ENCODE measurements around the gene PTPRD. TPM values are rescaled to one million over a fixed set of nuclear protein-coding genes. Genes with fewer than 3 reads are reported as not detected.

PTPRD gene
- total RNA-seq, 1 experiment from 2014 or later, result 70.1 TPM

DNA sequence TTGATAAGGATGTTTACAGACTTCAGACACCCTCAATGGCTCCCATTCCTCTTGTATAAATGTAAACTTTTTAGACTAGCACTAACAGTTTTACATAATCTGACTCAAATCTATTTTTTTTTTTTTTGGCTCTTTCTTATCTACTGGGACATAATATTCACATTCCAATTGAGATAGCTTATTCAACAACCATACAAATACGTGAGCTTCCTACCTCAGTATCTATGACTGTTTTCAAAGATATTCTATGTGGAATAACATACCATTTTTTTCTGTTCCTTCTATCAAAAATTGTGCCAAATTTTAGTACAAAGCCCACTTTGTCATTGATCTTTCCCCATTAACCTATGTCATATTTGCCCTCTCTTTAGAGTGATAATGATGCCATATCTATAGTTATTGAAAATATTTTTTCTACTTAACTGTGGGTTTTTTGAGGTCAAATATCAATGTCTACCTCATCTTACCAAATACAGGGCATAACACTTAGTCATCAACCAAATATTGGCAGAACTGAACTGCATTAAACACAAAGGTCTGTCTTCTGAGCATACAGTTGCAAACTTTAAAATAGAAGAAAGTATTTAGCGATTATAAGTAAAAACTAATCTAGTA is 482.6 kb downstream of the PTPRD start:
- Histone ChIP-seq H3K4me1 (no peaks in the 10 kb centered on the region), H3K4me3 (ENCODE audit: low read depth, low read length) (no peak overlapping the region), H3K36me3 (ENCODE audit: control insufficient read depth, insufficient read depth, low read length) (no peaks in the 10 kb centered on the region), H3K27me3 (replicated peaks; ENCODE audit: control insufficient read depth, insufficient read depth, low read length) (no peaks in the 10 kb centered on the region), H3K9me3 (no peaks in the 10 kb centered on the region)
- no peak overlapping the region for H3K4me3 Mint-ChIP-seq (ENCODE audit: unreplicated experiment)
- no peaks in the 10 kb centered on the region for H3K36me3 Mint-ChIP-seq (ENCODE audit: insufficient read depth, unreplicated experiment)
- H3K27me3 Mint-ChIP-seq (ENCODE audit: insufficient read depth, unreplicated experiment), result no peaks in the 10 kb centered on the region
- no peak overlapping the region for H3K27ac Mint-ChIP-seq (ENCODE audit: unreplicated experiment)
- no TSS peak for BruUV-seq (replicated peaks)
- no peaks in the 10 kb centered on the region for H3K9me3 Mint-ChIP-seq (ENCODE audit: unreplicated experiment)
- intact Hi-C loops (cut with micrococcal nuclease; ENCODE audit: unreplicated experiment), result no loop called here
- POLR2A ChIA-PET, result no interaction called here
- CTCF ChIA-PET, result no interaction called here
- no peaks in the 10 kb centered on the region for H3K4me1 Mint-ChIP-seq (ENCODE audit: low read depth, unreplicated experiment)
- TF ChIP-seq, protein P1, sequence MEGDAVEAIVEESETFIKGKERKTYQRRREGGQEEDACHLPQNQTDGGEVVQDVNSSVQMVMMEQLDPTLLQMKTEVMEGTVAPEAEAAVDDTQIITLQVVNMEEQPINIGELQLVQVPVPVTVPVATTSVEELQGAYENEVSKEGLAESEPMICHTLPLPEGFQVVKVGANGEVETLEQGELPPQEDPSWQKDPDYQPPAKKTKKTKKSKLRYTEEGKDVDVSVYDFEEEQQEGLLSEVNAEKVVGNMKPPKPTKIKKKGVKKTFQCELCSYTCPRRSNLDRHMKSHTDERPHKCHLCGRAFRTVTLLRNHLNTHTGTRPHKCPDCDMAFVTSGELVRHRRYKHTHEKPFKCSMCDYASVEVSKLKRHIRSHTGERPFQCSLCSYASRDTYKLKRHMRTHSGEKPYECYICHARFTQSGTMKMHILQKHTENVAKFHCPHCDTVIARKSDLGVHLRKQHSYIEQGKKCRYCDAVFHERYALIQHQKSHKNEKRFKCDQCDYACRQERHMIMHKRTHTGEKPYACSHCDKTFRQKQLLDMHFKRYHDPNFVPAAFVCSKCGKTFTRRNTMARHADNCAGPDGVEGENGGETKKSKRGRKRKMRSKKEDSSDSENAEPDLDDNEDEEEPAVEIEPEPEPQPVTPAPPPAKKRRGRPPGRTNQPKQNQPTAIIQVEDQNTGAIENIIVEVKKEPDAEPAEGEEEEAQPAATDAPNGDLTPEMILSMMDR (IDR thresholded peaks at IDR 0.05; ENCODE audit: insufficient read depth in 1 of 2, low read depth in 1 of 2, low read length in 1 of 2, severe bottlenecking in 1 of 2, unreplicated experiment in 1 of 2), result no peak
- DNase-seq, result no peak

DNA sequence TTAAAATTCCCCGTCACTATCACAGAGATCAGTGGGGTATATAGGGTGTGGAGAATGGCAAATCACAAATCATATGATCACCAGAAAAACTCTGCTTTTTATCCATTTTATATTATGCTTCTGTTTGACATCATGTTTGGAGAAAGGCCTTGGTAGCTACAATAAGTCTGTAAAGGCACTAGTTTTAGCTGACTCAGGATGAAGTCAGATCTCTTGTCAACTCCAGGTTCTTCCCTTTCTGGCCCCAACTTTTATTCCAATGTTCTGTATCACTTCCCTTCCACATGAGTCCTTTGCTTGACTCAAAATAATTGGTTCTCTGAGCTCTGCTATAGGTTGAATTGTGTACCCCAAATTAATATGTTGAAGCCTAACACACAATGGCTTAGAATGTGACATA is 484.9 kb downstream of the PTPRD start:
- Mint-ChIP-seq H3K36me3 (ENCODE audit: insufficient read depth, unreplicated experiment) (no peaks in the 10 kb centered on the region), H3K9me3 (ENCODE audit: unreplicated experiment) (no peaks in the 10 kb centered on the region), H3K4me3 (ENCODE audit: unreplicated experiment) (no peak overlapping the region), H3K4me1 (ENCODE audit: low read depth, unreplicated experiment) (no peaks in the 10 kb centered on the region), H3K27ac (ENCODE audit: unreplicated experiment) (no peak overlapping the region), H3K27me3 (ENCODE audit: insufficient read depth, unreplicated experiment) (no peaks in the 10 kb centered on the region)
- intact Hi-C loops (cut with micrococcal nuclease; ENCODE audit: unreplicated experiment), result no loop called here
- no peak overlapping the region for H3K4me3 ChIP-seq (ENCODE audit: low read depth, low read length)
- no peaks in the 10 kb centered on the region for H3K36me3 ChIP-seq (ENCODE audit: control insufficient read depth, insufficient read depth, low read length)
- no peaks in the 10 kb centered on the region for H3K9me3 ChIP-seq
- TF ChIP-seq, protein P1 (IDR thresholded peaks at IDR 0.05; ENCODE audit: insufficient read depth in 1 of 2, low read depth in 1 of 2, low read length in 1 of 2, severe bottlenecking in 1 of 2, unreplicated experiment in 1 of 2), result no peak
- no peaks in the 10 kb centered on the region for H3K4me1 ChIP-seq
- DNase-seq, result no peak
- ChIA-PET CTCF (no interaction called here), POLR2A (no interaction called here)
- BruUV-seq (replicated peaks), result no TSS peak
- no peaks in the 10 kb centered on the region for H3K27me3 ChIP-seq (replicated peaks; ENCODE audit: control insufficient read depth, insufficient read depth, low read length)

DNA sequence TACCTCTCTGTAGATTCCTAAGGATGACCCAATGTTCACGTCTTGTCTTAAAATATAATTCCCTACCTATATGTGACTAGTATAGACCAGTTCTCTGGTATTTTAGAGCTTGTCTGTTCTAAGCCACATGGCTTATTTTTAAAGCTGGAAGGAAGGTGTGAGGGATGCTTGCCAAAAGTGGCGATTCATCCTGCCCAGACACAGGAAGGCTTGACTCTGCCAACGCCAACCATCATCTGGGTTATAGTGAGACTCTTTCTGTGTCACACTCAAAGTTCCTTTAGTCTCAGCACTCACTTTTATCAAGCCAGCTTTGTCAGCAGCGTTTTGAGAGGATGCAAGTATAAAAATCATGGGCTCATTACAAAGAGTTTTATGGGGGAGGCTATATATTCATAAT is 500.0 kb downstream of the PTPRD start:
- H3K4me1 Mint-ChIP-seq (ENCODE audit: low read depth, unreplicated experiment), result no peaks in the 10 kb centered on the region
- POLR2A ChIA-PET, result no interaction called here
- Histone ChIP-seq H3K4me3 (ENCODE audit: low read depth, low read length) (no peak overlapping the region), H3K4me1 (no peaks in the 10 kb centered on the region), H3K27me3 (replicated peaks; ENCODE audit: control insufficient read depth, insufficient read depth, low read length) (no peaks in the 10 kb centered on the region), H3K9me3 (no peaks in the 10 kb centered on the region), H3K36me3 (ENCODE audit: control insufficient read depth, insufficient read depth, low read length) (no peaks in the 10 kb centered on the region)
- H3K4me3 Mint-ChIP-seq (ENCODE audit: unreplicated experiment), result no peak overlapping the region
- H3K27me3 Mint-ChIP-seq (ENCODE audit: insufficient read depth, unreplicated experiment), result no peaks in the 10 kb centered on the region
- no peak for DNase-seq
- H3K36me3 Mint-ChIP-seq (ENCODE audit: insufficient read depth, unreplicated experiment), result no peaks in the 10 kb centered on the region
- TF ChIP-seq, protein P1 (IDR thresholded peaks at IDR 0.05; ENCODE audit: insufficient read depth in 1 of 2, low read depth in 1 of 2, low read length in 1 of 2, severe bottlenecking in 1 of 2, unreplicated experiment in 1 of 2), result no peak
- CTCF ChIA-PET, result no interaction called here
- BruUV-seq (replicated peaks), result no TSS peak
- intact Hi-C loops (cut with micrococcal nuclease; ENCODE audit: unreplicated experiment), result no loop called here
- no peak overlapping the region for H3K27ac Mint-ChIP-seq (ENCODE audit: unreplicated experiment)
- H3K9me3 Mint-ChIP-seq (ENCODE audit: unreplicated experiment), result no peaks in the 10 kb centered on the region
